WTC11 (cell line): ENCODE data around the gene LARGE1. TPM values are rescaled to one million over a fixed set of nuclear protein-coding genes. Genes with fewer than 3 reads are reported as not detected.

ENCODE experiments used
- ATAC-seq: fragments of 200-7000 bp; cut with Tn5 transposase; 2 replicates; pipeline ENCODE4 v1.10.0; 2021; ENCODE audit warnings: mild to moderate bottlenecking, moderate library complexity
- CTCF ChIA-PET: fragments of 300-600 bp; sonication (Branson Sonifier 250); formaldehyde crosslinking; loops from one replicate; lab custom pipeline; 2021; ENCODE audit warnings: antibody characterized with exemption; lab: Charles Lee
- POLR2A ChIA-PET: fragments of 350-600 bp; sonication (Branson Sonifier 250); formaldehyde crosslinking; loops from one replicate; lab custom pipeline; 2021; ENCODE audit warnings: antibody characterized with exemption; lab: Charles Lee
- DNase-seq: peaks from one replicate; pipeline ENCODE4 v3.0.0; 2021; ENCODE audit warnings: low spot score
- H3K27ac Mint-ChIP-seq: 2 replicates; pipeline ENCODE4 v1.8.0; 2021; ENCODE audit warnings: mixed read lengths
- H3K27me3 Mint-ChIP-seq: 2 replicates; pipeline ENCODE4 v1.8.0; 2021; ENCODE audit warnings: low read depth, mild to moderate bottlenecking, moderate library complexity, mixed read lengths
- H3K36me3 Mint-ChIP-seq: 2 replicates; pipeline ENCODE4 v1.8.0; 2021; ENCODE audit warnings: mixed read lengths
- H3K4me1 Mint-ChIP-seq: 2 replicates; pipeline ENCODE4 v1.8.0; 2022; ENCODE audit warnings: mixed read lengths
- H3K4me3 Mint-ChIP-seq: 2 replicates; pipeline ENCODE4 v1.8.0; 2021; ENCODE audit warnings: mild to moderate bottlenecking, moderate library complexity, mixed read lengths
- H3K9me3 Mint-ChIP-seq: 2 replicates; pipeline ENCODE4 v1.8.0; 2021; ENCODE audit warnings: mixed read lengths
- ARID4B ChIP-seq: sonication (generic); formaldehyde crosslinking; IDR thresholded peaks from 2 replicates; pipeline ENCODE4 v1.8.0; 2023; ENCODE audit warnings: missing genetic modification reagents, mild to moderate bottlenecking, borderline replicate concordance
- ATF6 ChIP-seq: sonication (generic); formaldehyde crosslinking; IDR thresholded peaks from 2 replicates; pipeline ENCODE4 v1.8.1; 2023; ENCODE audit warnings: mild to moderate bottlenecking, missing genetic modification reagents
- CREB1 ChIP-seq: sonication (generic); formaldehyde crosslinking; IDR thresholded peaks from 2 replicates; pipeline ENCODE4 v1.8.0; 2023; ENCODE audit warnings: mild to moderate bottlenecking, missing genetic modification reagents
- CREM ChIP-seq: sonication (generic); formaldehyde crosslinking; IDR thresholded peaks from 2 replicates; pipeline ENCODE4 v1.8.1; 2022; ENCODE audit warnings: mild to moderate bottlenecking, missing genetic modification reagents, moderate library complexity
- E2F1 ChIP-seq: sonication (generic); formaldehyde crosslinking; IDR thresholded peaks from 2 replicates; pipeline ENCODE4 v1.8.0; 2022; ENCODE audit warnings: mild to moderate bottlenecking, missing genetic modification reagents
- FOXK1 ChIP-seq: sonication (generic); formaldehyde crosslinking; IDR thresholded peaks from 2 replicates; pipeline ENCODE4 v1.8.0; 2022; ENCODE audit warnings: mild to moderate bottlenecking, moderate library complexity, missing genetic modification reagents
- KAT7 ChIP-seq: sonication (generic); formaldehyde crosslinking; IDR thresholded peaks from 2 replicates; pipeline ENCODE4 v1.8.1; 2023; ENCODE audit warnings: missing genetic modification reagents, mild to moderate bottlenecking, borderline replicate concordance
- MAX ChIP-seq: sonication (generic); formaldehyde crosslinking; IDR thresholded peaks from 2 replicates; pipeline ENCODE4 v1.8.0; 2022; ENCODE audit warnings: mild to moderate bottlenecking, missing genetic modification reagents
- MYBL2 ChIP-seq: sonication (generic); formaldehyde crosslinking; IDR thresholded peaks from 2 replicates; pipeline ENCODE4 v1.8.1; 2023; ENCODE audit warnings: mild to moderate bottlenecking, moderate library complexity, missing genetic modification reagents
- NFATC4 ChIP-seq: fragments of 250-450 bp; sonication (Bioruptor Pico); IDR thresholded peaks from 2 replicates; pipeline ENCODE4 v1.9.0; 2021; ENCODE audit warnings: mild to moderate bottlenecking
- NR1H2 ChIP-seq: sonication (generic); formaldehyde crosslinking; IDR thresholded peaks from 2 replicates; pipeline ENCODE4 v1.9.0; 2021; ENCODE audit warnings: mild to moderate bottlenecking, moderate library complexity, missing genetic modification reagents
- STAT6 ChIP-seq: sonication (generic); formaldehyde crosslinking; conservative IDR thresholded peaks from 2 replicates; pipeline ENCODE4 v1.8.1; 2023; ENCODE audit warnings: mild to moderate bottlenecking, low read depth, missing genetic modification reagents, moderate library complexity
- ZMAT4 ChIP-seq: fragments of 250-450 bp; sonication (Bioruptor Pico); IDR thresholded peaks from 2 replicates; pipeline ENCODE4 v1.9.0; 2021; ENCODE audit warnings: mild to moderate bottlenecking
- ZNF281 ChIP-seq: sonication (generic); formaldehyde crosslinking; IDR thresholded peaks from 2 replicates; pipeline ENCODE4 v1.8.0; 2023; ENCODE audit warnings: mild to moderate bottlenecking, missing genetic modification reagents
- ZNF396 ChIP-seq: fragments of 250-450 bp; sonication (Bioruptor Pico); IDR thresholded peaks from 2 replicates; pipeline ENCODE4 v1.8.0; 2021; ENCODE audit warnings: mild to moderate bottlenecking, moderate library complexity, borderline replicate concordance
- ZNF425 ChIP-seq: fragments of 250-450 bp; sonication (Bioruptor Pico); conservative IDR thresholded peaks from 2 replicates; pipeline ENCODE4 v1.9.0; 2021; ENCODE audit warnings: mild to moderate bottlenecking
- ZNF512 ChIP-seq: sonication (generic); formaldehyde crosslinking; IDR thresholded peaks from 2 replicates; pipeline ENCODE4 v1.8.1; 2022; ENCODE audit warnings: missing genetic modification reagents, borderline replicate concordance
- ZSCAN18 ChIP-seq: fragments of 250-450 bp; sonication (Bioruptor Pico); IDR thresholded peaks from 2 replicates; pipeline ENCODE4 v2.1.2; 2022; ENCODE audit warnings: mild to moderate bottlenecking, moderate library complexity
- total RNA-seq: library from RNA; stranded (reverse); gene quantifications from 3 replicates; pipeline ENCODE4 v1.2.3, GENCODE V29; 2021

LARGE1 gene
- total RNA-seq, 1 experiment from 2014 or later: 72.6 TPM

- H3K27ac Mint-ChIP-seq: no peak overlapping the region
- H3K9me3 Mint-ChIP-seq: no peaks in the 10 kb centered on the region
- peaks cover 10% of the 10 kb centered on the region for H3K4me1 Mint-ChIP-seq
- POLR2A ChIA-PET: no interaction called here
- ATAC-seq: no peak
- no peak for DNase-seq
- CTCF ChIA-PET: no interaction called here
- H3K36me3 Mint-ChIP-seq: no peaks in the 10 kb centered on the region
- no peaks in the 10 kb centered on the region for H3K27me3 Mint-ChIP-seq
- H3K4me3 Mint-ChIP-seq: no peak overlapping the region
- TF ChIP-seq NR1H2: no peak
- TF ChIP-seq ARID4B (CRISPR knock-in tag): no peak
- TF ChIP-seq ZNF281: no peak
- no peak for TF ChIP-seq FOXK1 (CRISPR knock-in tag)
- TF ChIP-seq CREM (CRISPR knock-in tag): no peak
- no peak for TF ChIP-seq ZNF396
- TF ChIP-seq CREB1 (CRISPR knock-in tag): no peak
- TF ChIP-seq ZMAT4 (CRISPR knock-in tag): no peak
- TF ChIP-seq ZNF512: no peak
- no peak for TF ChIP-seq NFATC4 (CRISPR knock-in tag)
- no peak for TF ChIP-seq MYBL2 (CRISPR knock-in tag)
- TF ChIP-seq E2F1 (CRISPR knock-in tag): no peak
- no peak for TF ChIP-seq STAT6 (CRISPR knock-in tag)
- no peak for TF ChIP-seq ATF6 (CRISPR knock-in tag)
- TF ChIP-seq MAX: no peak
- no peak for TF ChIP-seq KAT7 (CRISPR knock-in tag)
- TF ChIP-seq ZSCAN18: no peak
- no peak for TF ChIP-seq ZNF425
These were observed 515.1 kb downstream of the LARGE1 start for GRCh38 chr22:33405194-33405593.
